HepG2 (cell line): Measurements from ENCODE around the gene ERICH3. TPM values are rescaled to one million over a fixed set of nuclear protein-coding genes. Genes with fewer than 3 reads are reported as not detected.

ENCODE experiments used
- ZNF484 ChIP-seq: sonication (generic); formaldehyde crosslinking; IDR thresholded peaks from 2 replicates; pipeline ENCODE4 v1.5.1; 2020; ENCODE audit warnings: mild to moderate bottlenecking, low read depth, missing genetic modification reagents, borderline replicate concordance
- polyA plus RNA-seq, 8 experiments: library from polyadenylated mRNA; depleted of rRNA in 3 of 8; stranded (reverse) in 7 of 8; unstranded in 1 of 8; fragments of >200 nt; fragmentation: Illumina TruSeq in 4 of 8; extraction: Trizol in 4 of 8; gene quantifications; 2 replicates each; pipeline versions ENCODE4 v1.2.1 to v1.2.3, GENCODE V29; 2011 to 2016; ENCODE audit warnings: low read depth in 4 of 8, missing spikeins in 1 of 8, mixed read lengths in 1 of 8; ENCODE audit not compliant: insufficient read depth in 1 of 8
- total RNA-seq, 5 experiments: library from RNA; depleted of rRNA; stranded (reverse); fragments of >200 nt; fragmentation: Illumina TruSeq; extraction: Trizol; gene quantifications; 2 replicates each; pipeline ENCODE4 v1.2.3, GENCODE V29; 2016; ENCODE audit warnings: low read depth in 1 of 5

ERICH3 gene
- total and polyA plus RNA-seq, 2 of the 13 experiments (the other 11 are each of a cell fraction or from before 2014, with no cell fraction given): 0.03 TPM; not detected in 1

DNA sequence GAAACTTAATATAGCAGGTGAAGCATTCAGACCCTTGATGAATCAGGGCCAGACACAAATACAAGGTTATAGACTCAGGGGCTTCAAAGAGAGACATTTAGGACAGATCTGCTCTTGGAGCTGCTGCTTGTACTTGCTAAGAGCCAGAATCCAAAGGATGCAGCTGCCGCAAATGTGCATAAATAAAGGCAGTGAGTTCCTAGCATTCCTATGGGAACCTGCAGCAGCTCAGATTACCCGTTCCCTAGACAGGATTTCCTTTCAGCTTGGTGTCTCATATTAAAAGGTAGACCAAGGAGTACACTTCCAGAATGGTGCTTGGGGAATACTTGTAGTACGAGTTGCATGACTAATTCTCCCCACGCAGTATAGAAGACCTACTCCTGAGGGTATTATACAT is 151.4 kb downstream of the ERICH3 start (continued):
- no peak for TF ChIP-seq ZNF484 (CRISPR knock-in tag)

Other genes starting within 250 kb of the ERICH3 start
- gene LRRC53, start 161.2 kb downstream of the ERICH3 start, total RNA-seq (2016; rRNA removed; fragmentation: Illumina TruSeq; extraction: Trizol): not detected in 2 replicates
- gene LRRC53, start 161.2 kb downstream of the ERICH3 start, polyA plus RNA-seq (2011; rRNA removed): not detected in 2 replicates
- 115 and 203 TPM in 2 replicates for gene CRYZ, start 59.3 kb upstream of the ERICH3 start, total RNA-seq (2016; rRNA removed; fragmentation: Illumina TruSeq; extraction: Trizol)
- 149 and 211 TPM in 2 replicates for gene CRYZ, start 59.3 kb upstream of the ERICH3 start, polyA plus RNA-seq (2011; rRNA removed)
- gene TYW3, start 59.4 kb upstream of the ERICH3 start, total RNA-seq (2016; rRNA removed; fragmentation: Illumina TruSeq; extraction: Trizol): 45.8 and 77.2 TPM in 2 replicates
- gene TYW3, start 59.4 kb upstream of the ERICH3 start, polyA plus RNA-seq (2011; rRNA removed): 11.7 and 17.6 TPM in 2 replicates